GM12872 (cell line): ENCODE measurements around the gene FAM98C.

Source experiments
- TF ChIP-seq, protein P1 (sequence below): IDR thresholded peaks from 3 replicates; pipeline ENCODE4 v1.5.1; 2011; ENCODE audit warnings: low read depth, mild to moderate bottlenecking, low read length, moderate library complexity; ENCODE audit not compliant: insufficient read depth

The FAM98C gene

DNA sequence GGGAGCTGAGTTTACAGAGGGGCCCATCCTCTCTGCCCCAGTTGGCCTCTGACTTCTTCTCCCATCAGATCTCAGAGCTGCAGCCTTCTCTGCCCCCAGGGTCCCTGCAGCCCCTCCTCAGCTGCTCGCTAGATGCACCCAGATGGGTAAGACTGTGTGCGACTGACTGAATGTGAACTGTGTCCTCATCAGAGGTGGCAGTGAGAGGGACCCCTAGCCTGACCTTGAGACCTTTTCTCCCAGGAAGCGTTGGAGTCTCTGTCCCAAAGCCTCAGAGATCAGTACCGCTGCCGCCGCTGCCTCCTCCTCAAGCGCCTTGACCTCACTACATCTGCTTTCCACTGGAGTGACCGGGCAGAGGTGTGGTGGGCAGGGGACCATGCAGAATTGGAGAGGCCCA lies 2.4 kb downstream of the FAM98C start:
- TF ChIP-seq, protein P1, sequence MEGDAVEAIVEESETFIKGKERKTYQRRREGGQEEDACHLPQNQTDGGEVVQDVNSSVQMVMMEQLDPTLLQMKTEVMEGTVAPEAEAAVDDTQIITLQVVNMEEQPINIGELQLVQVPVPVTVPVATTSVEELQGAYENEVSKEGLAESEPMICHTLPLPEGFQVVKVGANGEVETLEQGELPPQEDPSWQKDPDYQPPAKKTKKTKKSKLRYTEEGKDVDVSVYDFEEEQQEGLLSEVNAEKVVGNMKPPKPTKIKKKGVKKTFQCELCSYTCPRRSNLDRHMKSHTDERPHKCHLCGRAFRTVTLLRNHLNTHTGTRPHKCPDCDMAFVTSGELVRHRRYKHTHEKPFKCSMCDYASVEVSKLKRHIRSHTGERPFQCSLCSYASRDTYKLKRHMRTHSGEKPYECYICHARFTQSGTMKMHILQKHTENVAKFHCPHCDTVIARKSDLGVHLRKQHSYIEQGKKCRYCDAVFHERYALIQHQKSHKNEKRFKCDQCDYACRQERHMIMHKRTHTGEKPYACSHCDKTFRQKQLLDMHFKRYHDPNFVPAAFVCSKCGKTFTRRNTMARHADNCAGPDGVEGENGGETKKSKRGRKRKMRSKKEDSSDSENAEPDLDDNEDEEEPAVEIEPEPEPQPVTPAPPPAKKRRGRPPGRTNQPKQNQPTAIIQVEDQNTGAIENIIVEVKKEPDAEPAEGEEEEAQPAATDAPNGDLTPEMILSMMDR: no peak

DNA sequence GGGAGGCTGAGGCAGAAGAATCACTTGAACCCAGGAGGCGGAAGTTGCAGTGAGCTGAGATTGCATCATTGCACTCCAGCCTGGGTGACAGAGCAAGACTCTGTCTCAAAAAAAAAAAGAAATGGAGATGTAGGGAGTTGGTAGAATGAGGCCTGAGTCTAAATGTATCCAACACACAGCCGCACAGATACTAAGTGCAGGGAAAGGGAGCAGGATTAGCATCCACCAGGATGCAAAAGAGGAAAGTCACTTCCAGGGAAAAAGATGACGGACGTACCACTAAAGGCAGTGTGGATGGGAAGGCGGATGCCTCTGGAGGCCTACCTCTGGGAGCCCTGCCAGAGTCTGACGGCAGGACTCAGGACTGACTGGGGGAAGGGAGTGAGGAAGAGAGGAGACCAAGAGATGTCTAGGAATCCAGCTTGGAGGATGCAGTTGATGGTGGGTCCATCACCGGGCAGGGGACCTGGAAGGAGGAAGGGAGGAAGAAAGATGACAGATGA lies 6.8 kb downstream of the FAM98C start:
- TF ChIP-seq, protein P1: no peak

DNA sequence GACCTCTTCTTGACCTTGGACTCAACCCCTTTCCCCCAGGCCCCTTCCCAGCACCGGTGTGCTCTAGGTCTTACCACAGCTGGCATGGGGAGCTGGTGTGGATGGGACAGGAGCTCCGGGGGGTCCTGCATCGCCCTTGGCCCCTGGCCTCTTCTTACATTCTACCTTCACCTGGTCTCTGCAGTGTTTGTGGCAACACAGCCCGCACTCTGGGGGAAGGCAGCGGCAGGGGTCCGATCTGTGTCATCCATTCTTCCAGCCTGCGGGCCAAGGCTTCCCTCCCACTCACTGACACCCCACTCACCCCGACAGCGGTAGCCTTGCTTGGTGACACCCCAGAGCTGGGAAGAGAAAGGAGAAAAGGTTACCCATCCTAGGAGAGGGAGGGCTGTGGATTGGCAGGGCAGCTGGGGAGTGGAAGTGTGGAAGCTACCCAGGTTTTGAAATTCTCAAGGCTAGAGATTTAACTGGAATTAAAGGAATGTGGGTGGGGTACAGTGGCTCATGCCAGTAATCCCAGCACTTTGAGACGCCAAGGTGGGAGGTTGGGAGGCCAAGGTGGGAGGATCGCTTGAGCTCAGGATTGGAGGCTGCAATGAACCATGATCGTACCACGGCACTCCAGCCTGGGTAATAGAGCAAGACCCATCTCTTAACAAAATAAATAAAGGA lies 8.3 kb downstream of the FAM98C start:
- TF ChIP-seq, protein P1: no peak

DNA sequence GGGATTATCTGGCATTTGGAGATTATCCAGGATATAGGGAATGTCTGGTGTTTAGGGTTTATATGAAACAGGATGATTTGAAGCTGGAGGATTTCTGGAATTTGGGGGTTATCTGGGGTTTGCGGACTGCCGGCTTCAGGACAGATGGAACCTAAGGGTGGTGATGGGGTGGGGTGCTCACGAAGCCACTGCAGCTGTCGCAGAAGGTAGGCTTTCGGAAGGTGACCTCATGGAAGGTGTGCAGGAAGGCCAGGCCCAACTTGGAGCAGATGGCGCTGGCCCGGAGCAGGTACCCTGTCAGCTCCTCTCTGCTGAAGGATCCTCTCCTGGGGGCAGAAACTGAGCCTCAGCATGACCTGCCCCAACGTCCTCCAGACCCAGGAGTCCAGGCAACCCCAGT lies 9.6 kb downstream of the FAM98C start:
- TF ChIP-seq, protein P1: no peak

DNA sequence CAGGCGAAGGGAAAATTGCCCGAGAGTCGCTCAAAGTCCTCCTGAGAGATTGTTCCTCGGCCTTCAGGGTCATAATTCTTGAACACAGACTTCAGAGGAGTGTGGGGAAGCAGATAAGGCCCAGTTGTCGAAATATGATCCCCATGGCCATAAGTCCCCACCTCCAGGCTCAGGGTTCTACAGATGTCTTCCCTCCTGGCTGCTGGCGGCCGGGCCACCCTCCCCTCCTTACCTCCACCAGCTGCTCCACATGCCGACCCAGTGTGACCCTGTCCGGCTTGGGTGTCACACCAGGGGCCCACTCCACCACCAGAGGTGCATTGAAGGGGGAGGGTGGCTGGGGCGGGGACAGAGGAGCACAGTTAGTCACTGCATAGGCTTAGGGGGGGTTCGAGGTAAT lies 10.1 kb downstream of the FAM98C start:
- TF ChIP-seq, protein P1: no peak

DNA sequence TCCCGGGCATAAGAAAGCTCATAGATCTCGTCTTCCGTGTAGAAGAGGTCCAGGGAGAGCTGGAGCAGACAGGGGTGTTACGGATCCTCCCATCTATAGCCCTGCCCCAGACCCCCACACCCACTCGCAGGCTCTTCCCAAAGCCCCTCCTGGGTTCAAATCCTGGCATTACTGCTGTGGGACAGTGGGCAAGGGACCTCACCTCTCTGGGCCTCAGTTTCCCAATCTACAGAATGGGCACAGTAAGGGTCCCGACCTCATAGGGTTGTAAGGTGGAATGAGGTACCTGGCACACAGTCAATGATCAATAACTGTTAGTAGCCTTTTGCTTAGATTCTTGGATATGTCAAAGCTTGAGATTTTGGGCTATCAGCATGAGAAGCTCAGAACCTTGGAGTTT lies 10.5 kb downstream of the FAM98C start:
- TF ChIP-seq, protein P1: no peak

DNA sequence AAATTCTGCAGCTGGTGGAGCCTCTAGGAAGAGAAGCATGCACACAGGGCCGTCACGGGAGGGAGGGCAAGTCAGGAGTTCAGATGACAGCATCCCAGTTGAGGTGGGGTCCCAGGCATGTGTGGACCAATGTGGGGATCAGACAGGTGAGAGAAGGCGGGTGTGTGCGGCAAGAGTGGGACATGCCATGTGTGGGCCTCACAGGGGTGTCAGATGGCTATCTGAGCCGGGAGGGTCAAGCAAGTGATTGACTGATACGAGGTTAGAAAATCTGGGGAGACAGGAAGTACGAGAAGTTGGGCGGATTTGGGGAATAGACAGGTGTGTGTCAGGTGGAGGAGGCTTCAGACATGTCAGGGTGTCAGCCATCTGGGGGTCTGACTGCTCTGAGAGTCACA lies 14.3 kb downstream of the FAM98C start:
- TF ChIP-seq, protein P1: no peak
